ENCODE data around the gene FSCB. TPM values are rescaled to one million over a fixed set of nuclear protein-coding genes. Genes with fewer than 3 reads are reported as not detected.

The FSCB gene
- total RNA-seq, 2 experiments from 2014 or later, result not detected

GRCh38 chr14:44462381-44462780, 44.7 kb downstream of the FSCB start:
- Mint-ChIP-seq H3K9me3 (peaks cover 1% of the 10 kb centered on the region), H3K27ac (no peak overlapping the region), H3K4me3 (no peak overlapping the region), H3K4me1 (no peaks in the 10 kb centered on the region), H3K36me3 (no peaks in the 10 kb centered on the region), H3K27me3 (no peaks in the 10 kb centered on the region)
- ATAC-seq (ENCODE audit: low read depth) (no peak), DNase-seq (no peak)
- POLR2A ChIA-PET, result no interaction called here

- peaks cover 1% of the 10 kb centered on the region for H3K9me3 Mint-ChIP-seq
- POLR2A ChIA-PET, result no interaction called here
- H3K27ac Mint-ChIP-seq, result no peak overlapping the region
- no peaks in the 10 kb centered on the region for H3K36me3 Mint-ChIP-seq
- ATAC-seq (ENCODE audit: low read depth) (no peak), DNase-seq (no peak)
- H3K27me3 Mint-ChIP-seq, result no peaks in the 10 kb centered on the region
- H3K4me1 Mint-ChIP-seq, result no peaks in the 10 kb centered on the region
- no peak overlapping the region for H3K4me3 Mint-ChIP-seq
Measured at GRCh38 chr14:44461811-44462210, 45.3 kb downstream of the FSCB start.
